Uterus (tissue), 4 donors: ENCODE results near the gene NKD2. TPM values are rescaled to one million over a fixed set of nuclear protein-coding genes. Genes with fewer than 3 reads are reported as not detected.
A peak's percentile ranks its signal among the peaks of the same experiment; 100 is the strongest.

ENCODE experiments used
- DNase-seq, 2 donors: peaks; one replicate each; pipeline ENCODE4 v3.0.0-alpha.2; 2019 to 2020
- H3K27ac ChIP-seq, 2 donors: fragments of 200-600 bp; sonication (generic); 1 replicate in 1 of 2; 2 replicates in 1 of 2; pipeline ENCODE4 v1.5.1; 2016 to 2018
- H3K27me3 ChIP-seq, 2 donors: fragments of 200-600 bp; sonication (generic); one replicate each; pipeline ENCODE4 v1.5.1; 2018 to 2019; ENCODE audit warnings: control low read depth in 1 of 2
- H3K36me3 ChIP-seq, 2 donors: fragments of 200-600 bp; sonication (generic); one replicate each; pipeline ENCODE4 v1.5.1; 2019; ENCODE audit warnings: control low read depth in 1 of 2
- H3K4me1 ChIP-seq, 2 donors: fragments of 200-600 bp; sonication (generic); one replicate each; pipeline ENCODE4 v1.5.1; 2018 to 2019; ENCODE audit warnings: control low read depth in 1 of 2
- H3K4me3 ChIP-seq, 2 donors: fragments of 200-600 bp; sonication (generic); 1 replicate in 1 of 2; 2 replicates in 1 of 2; pipeline ENCODE4 v1.5.1; 2018 to 2019; ENCODE audit warnings: mild to moderate bottlenecking in 1 of 2
- H3K9me3 ChIP-seq, 2 donors: fragments of 200-600 bp; sonication (generic); one replicate each; pipeline ENCODE4 v1.5.1; 2019; ENCODE audit warnings: control low read depth in 1 of 2
- CTCF ChIP-seq, 4 experiments: fragments of 200-600 bp in 2 of 4; fragments of 450-650 bp in 2 of 4; sonication (generic) in 2 of 4; IDR thresholded peaks; one replicate each; pipeline ENCODE4 v1.5.1; 2016 to 2019; ENCODE audit warnings: antibody characterized with exemption in 4 of 4, mild to moderate bottlenecking in 2 of 4, moderate library complexity in 1 of 4
- POLR2A ChIP-seq, 2 donors: fragments of 450-650 bp; IDR thresholded peaks; one replicate each; pipeline ENCODE4 v1.6.1; 2016; ENCODE audit warnings: antibody characterized with exemption in 2 of 2, mild to moderate bottlenecking in 1 of 2, moderate library complexity in 1 of 2
- intact Hi-C: fragments of 100-400 bp; cut with DNase I; formaldehyde crosslinking; loops from one replicate; pipeline ENCODE4 v1.15.1; 2023; ENCODE audit warnings: low total_unique reads
- total RNA-seq, 4 donors: library from RNA; depleted of rRNA in 3 of 4; stranded (reverse); fragments of >200 nt in 3 of 4; gene quantifications; one replicate each; pipeline versions ENCODE4 v1.1.0 to v1.2.4, GENCODE V29; 2014 to 2023
- donor health status: DM: yes; HTN: yes; CAD: no.

Gene NKD2
- total RNA-seq, 4 donors from 2014 or later = 2.5 to 11.1 TPM; not detected in 2

DNA sequence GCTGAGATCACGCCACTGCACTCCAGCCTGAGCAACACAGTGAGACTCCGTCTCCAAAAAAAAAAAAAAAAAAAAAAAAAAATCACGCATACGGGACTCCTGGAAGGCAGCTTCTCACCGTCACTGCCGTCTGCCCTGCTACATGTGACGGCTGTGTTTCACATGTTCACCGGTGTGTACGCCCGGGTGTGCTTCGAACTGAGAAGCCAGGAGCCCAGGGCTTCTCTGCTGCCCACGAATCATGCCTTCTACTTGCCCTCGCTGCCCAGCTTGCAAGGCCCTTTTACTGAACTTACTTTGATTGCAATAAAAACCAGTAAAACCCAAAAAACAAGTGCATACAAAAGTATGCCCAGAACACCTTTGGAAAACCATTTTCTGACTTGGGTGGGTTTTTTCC is 5.8 kb upstream of the NKD2 start:
- intact Hi-C loops = no loop called here
- no peak overlapping the region for H3K27ac ChIP-seq
- TF ChIP-seq POLR2A (IDR thresholded peaks at IDR 0.05) = no peak
- no peak for TF ChIP-seq CTCF (IDR thresholded peaks at IDR 0.05)
- H3K27me3 ChIP-seq = no peaks in the 10 kb centered on the region
- no peaks in the 10 kb centered on the region for H3K9me3 ChIP-seq
- no peak overlapping the region for H3K4me3 ChIP-seq
- no peaks in the 10 kb centered on the region for H3K4me1 ChIP-seq
- DNase-seq = no peak
- H3K36me3 ChIP-seq = no peaks in the 10 kb centered on the region

- peak; percentile 16 to 19 for DNase-seq
- TF ChIP-seq POLR2A (IDR thresholded peaks at IDR 0.05) (no peak), CTCF (IDR thresholded peaks at IDR 0.05) (no peak)
- H3K4me1 ChIP-seq = no peaks in the 10 kb centered on the region
- H3K4me3 ChIP-seq = no peak overlapping the region
- no peaks in the 10 kb centered on the region for H3K36me3 ChIP-seq
- no peaks in the 10 kb centered on the region for H3K27me3 ChIP-seq
- no peak overlapping the region for H3K27ac ChIP-seq
- no peaks in the 10 kb centered on the region for H3K9me3 ChIP-seq
- intact Hi-C loops = no loop called here
Observed at GRCh38 chr5:1003296-1003937, 5.2 kb upstream of the NKD2 start.

DNA sequence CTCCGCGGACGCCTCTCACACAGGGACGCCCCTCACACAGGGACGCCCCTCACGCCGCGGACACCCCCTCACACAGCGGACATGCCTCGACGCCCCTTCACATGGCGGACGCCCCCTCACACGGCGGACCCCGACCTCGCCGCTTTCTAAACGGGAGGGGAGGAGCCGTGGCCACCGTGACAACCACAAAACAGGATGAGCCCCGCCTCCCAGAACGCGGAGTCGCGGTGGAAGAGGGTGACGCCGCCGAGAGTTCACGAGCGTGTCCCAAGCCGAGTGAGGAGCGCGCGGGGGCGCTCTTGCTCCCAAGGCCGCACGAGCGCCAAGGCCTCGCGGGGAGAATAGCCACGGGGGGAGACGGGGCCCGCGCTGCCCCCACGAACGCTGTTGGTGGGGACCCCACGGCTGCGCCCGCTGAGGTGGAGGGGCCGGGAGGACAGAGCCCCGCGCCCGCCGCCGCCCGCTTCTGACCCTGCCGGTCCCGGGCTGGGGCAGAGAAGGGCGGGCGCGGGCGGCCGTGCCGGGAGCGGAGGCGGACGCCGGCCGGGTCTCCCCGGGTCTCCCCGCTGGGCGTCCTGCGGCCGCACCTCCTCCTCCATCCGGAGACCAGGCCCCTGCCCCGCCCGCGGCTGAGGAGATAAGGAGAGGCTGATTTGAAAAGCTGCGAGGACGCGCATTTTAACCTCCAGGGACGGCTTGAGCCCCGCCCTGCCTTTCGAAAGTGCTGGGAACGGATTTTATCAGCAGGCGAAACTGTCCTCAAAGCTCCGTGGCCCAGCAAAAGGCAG is 3.9 kb upstream of the NKD2 start:
- H3K4me1 ChIP-seq = peaks cover 0 to 9% of the 10 kb centered on the region in 2 donors
- TF ChIP-seq CTCF (IDR thresholded peaks at IDR 0.05) = peak; percentile 26 to 44 (median 35)
- TF ChIP-seq POLR2A (IDR thresholded peaks at IDR 0.05) = no peak
- DNase-seq = peak; percentile 58 to 74
- peak overlapping the region in 1 of 2 donors; percentile 29 for H3K4me3 ChIP-seq
- peaks cover 0 to 9% of the 10 kb centered on the region in 2 donors for H3K27me3 ChIP-seq
- intact Hi-C loops = no loop called here
- no peaks in the 10 kb centered on the region for H3K36me3 ChIP-seq
- H3K9me3 ChIP-seq = no peaks in the 10 kb centered on the region
- H3K27ac ChIP-seq = peak overlapping the region; percentile 25 to 46

GRCh38 chr5:1005249-1005851 is 3.3 kb upstream of the NKD2 start:
- Histone ChIP-seq H3K4me1 (peaks cover 0 to 9% of the 10 kb centered on the region in 2 donors), H3K27me3 (peaks cover 0 to 9% of the 10 kb centered on the region in 2 donors), H3K4me3 (peak overlapping the region in 1 of 2 donors; percentile 29), H3K27ac (peak overlapping the region in 1 of 2 donors; percentile 46), H3K36me3 (no peaks in the 10 kb centered on the region), H3K9me3 (no peaks in the 10 kb centered on the region)
- intact Hi-C loops = no loop called here
- peak in 1 of 2 donors; percentile 14 for DNase-seq
- TF ChIP-seq POLR2A (IDR thresholded peaks at IDR 0.05) (no peak), CTCF (IDR thresholded peaks at IDR 0.05) (no peak)
